ENCODE data around the gene FRYL. TPM values are rescaled to one million over a fixed set of nuclear protein-coding genes. Genes with fewer than 3 reads are reported as not detected.
"Not testable (repeated sequence)": the region's sequence is repeated elsewhere in the genome, so short reads cannot be mapped to it uniquely, and the experiment has no call there.

The FRYL gene
- total RNA-seq, 1 donor from 2014 or later = 60.7 TPM

DNA sequence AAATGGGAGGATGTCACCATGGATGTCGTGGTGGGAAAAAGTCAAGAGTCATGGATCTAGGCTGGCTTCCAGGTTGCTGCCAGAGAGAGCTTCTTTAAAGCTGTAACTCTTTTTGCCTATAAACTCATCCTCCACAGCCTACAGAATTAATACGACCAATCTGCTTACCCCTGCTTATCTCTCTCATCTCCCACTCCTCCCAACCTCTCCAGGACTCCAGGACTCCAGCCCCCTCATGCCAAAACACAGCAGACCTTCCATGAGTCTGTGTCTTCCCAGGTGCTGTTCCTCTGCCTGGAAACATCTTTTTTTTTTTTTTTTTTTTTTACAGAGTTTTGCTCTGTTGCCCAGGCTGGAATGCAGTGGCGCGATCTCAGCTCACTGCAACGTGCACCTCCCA lies 312.2 kb downstream of the FRYL start:
- no peak for DNase-seq (ENCODE audit: low spot score in 2 of 2)
- no peak for FAIRE-seq

DNA sequence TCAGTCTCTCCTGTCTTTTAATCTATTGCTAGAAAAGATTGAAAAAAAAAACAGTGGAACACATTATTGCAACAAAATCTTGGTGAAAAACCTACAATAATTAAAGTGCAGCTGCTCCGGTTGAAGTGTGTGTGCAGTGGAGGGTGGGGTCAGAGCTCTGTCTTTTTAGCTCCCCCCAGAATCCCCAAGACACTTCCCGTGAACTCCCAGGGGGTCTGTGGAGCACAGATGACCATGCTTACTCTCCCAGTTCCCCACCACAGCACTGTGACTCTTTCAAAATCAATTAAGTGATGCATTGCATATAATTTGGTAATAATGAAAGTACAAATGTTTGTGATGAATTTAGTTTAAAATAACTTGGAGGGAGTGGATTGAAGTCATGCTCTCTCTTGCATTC lies 312.6 kb downstream of the FRYL start:
- no peak for FAIRE-seq
- DNase-seq (ENCODE audit: low spot score in 2 of 2) = no peak

DNA sequence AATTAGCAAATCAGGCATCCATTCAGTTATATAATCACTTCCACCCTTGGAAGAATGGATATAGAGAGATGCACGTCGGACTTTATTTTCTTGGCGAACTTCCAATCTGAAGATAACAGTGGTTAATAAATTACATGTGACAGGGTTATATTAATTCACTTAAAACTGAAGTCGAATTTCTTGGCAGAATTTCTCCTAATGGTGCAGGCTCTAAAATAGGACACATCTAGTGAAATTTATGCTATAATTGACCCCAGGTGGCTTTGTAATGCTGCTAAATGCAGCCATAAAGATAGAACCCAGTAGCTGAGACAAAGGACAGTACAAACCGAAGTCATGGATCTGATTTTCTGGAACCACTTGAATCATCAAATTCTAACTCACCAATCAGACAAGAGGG lies 317.7 kb downstream of the FRYL start:
- no peak for FAIRE-seq
- DNase-seq (ENCODE audit: low spot score in 2 of 2) = no peak

DNA sequence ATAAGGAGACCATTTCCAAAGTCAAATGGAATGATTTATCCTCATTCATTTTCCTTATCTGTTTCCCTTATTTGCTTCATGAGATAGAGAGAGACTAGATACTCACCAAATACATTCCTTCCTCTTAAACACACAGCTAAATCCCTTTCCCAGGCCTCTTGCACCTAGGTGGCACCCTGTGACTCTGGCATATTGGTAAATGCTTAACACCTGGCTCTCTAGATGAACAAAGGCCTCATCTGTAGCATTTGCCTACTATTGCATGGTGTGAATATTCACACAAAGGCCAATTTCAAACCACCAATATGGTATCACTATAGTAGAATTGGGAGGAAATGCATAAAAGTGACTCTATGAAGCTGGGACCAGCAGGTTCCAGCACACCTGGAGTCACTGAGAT lies 319.1 kb downstream of the FRYL start:
- FAIRE-seq = no peak
- DNase-seq (ENCODE audit: low spot score in 2 of 2) = no peak

DNA sequence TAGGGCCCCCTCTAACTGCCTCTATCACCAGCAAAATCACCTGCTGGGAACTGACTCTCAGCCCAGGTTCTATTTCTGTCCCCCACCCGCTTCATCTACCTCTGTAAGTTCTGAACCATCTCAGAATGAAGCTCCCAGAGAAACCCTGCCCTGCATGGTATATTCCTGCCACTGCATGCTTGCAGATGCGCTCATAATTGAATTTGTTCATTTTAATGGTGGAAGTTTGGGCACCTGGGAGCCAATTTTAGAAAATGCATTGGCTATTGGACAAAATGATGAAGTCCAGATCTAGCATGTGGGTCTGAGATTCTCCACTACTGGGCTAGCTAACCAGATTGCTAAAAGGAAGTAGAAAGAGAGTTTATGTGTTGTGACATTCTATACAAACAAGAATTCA lies 325.5 kb downstream of the FRYL start:
- DNase-seq (ENCODE audit: low spot score in 2 of 2) = no peak
- FAIRE-seq = no peak

DNA sequence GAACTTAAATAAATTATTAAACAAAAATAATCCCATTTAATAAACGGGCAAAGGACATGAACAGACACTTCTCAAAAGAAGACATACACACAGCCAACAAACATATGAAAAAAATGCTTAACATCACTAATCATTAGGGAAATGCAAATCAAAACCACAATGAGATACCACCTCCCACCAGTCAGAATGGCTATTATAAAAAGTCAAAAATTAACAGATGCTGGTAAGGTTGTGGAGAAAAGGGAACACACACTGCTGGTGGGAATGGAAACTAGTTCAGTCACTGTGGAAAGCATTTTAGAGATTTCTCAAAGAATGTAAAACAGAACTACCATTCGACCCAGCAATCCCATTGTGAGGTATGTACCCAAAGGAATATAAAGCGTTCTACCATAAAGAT lies 328.4 kb downstream of the FRYL start:
- FAIRE-seq; DNase-seq (ENCODE audit: low spot score in 2 of 2): not testable (repeated sequence)

DNA sequence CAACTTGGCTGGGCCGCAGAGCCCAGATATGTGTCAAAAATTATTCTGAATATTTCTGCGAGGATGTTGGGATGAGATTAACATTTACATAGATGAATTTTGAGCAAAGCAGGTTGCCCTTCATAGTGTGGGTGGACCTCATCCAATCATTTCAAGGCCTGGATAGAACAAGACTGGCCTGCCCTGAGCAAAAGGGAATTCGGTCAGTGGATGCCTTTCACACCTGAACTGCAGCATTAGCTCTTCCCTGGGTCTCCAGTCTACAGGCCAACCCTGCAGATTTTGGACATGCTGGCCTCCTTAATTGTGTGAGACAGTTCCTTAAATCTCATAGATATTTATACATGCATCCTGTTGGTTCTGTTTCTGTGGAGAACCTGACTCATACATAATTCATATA lies 329.3 kb downstream of the FRYL start:
- DNase-seq (ENCODE audit: low spot score in 2 of 2) = no peak
- no peak for FAIRE-seq

DNA sequence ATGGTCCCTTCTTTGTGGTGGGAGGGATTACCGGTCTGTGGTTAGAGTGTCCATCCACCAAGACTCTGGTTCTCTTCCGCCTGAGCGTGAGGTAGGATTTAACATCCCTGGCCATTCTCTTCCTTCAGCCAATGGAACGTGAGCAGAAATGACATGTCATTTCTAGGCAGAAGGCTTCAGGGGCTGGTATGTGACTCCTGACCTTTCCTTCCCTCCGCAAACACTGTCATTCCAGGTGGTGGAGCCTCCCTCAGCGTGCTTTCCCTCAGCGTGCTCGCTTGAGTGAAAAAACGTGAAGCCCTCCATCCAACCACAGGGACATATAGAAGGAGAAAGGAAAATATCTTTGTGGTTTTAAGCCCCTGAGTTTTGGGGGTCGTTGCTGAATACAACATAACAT lies 330.9 kb downstream of the FRYL start:
- FAIRE-seq = no peak
- no peak for DNase-seq (ENCODE audit: low spot score in 2 of 2)

Small RNA genes within 50 kb of the gene (small RNA-seq; reads per million reads assigned to genes)
- 0.43 reads per million, percentile 32 among the genes with 10 or more reads in this experiment for gene RNU5E-3P

Other genes starting within 250 kb of the FRYL start
- 179 TPM for gene OCIAD1, start 50.8 kb upstream of the FRYL start, total RNA-seq
- 37.9 TPM for gene OCIAD2, start 126.5 kb upstream of the FRYL start, total RNA-seq
- gene CWH43, start 206.0 kb upstream of the FRYL start, total RNA-seq = not detected